Transverse colon (tissue), 4 donors: Measurements from ENCODE around the gene DTX1. TPM values are rescaled to one million over a fixed set of nuclear protein-coding genes. Genes with fewer than 3 reads are reported as not detected.

Experiments used
- DNase-seq: peaks from one replicate; pipeline ENCODE4 v3.0.0-alpha.2; 2019
- H3K27ac ChIP-seq, 4 donors: fragments of 200-600 bp; sonication (generic); 2 replicates each; pipeline ENCODE4 v1.5.1; 2016 to 2018; ENCODE audit warnings: inconsistent platforms in 4 of 4
- H3K27me3 ChIP-seq: fragments of 200-600 bp; sonication (generic); 2 replicates; pipeline ENCODE4 v1.5.1; 2017; ENCODE audit warnings: inconsistent platforms
- H3K36me3 ChIP-seq, 4 donors: fragments of 200-600 bp; sonication (generic); 2 replicates each; pipeline ENCODE4 v1.5.1; 2017 to 2019; ENCODE audit warnings: inconsistent platforms in 4 of 4
- H3K4me1 ChIP-seq, 4 donors: fragments of 200-600 bp; sonication (generic); 2 replicates each; pipeline ENCODE4 v1.5.1; 2017 to 2020; ENCODE audit warnings: inconsistent platforms in 4 of 4
- H3K4me3 ChIP-seq, 4 donors: fragments of 200-600 bp; sonication (generic); 1 replicate in 1 of 4; 2 replicates in 3 of 4; pipeline versions ENCODE4 v1.5.1 to v1.6.1; 2017 to 2019; ENCODE audit warnings: inconsistent platforms in 4 of 4
- H3K9me3 ChIP-seq, 2 donors: fragments of 200-600 bp; sonication (generic); 2 replicates each; pipeline ENCODE4 v1.5.1; 2017 to 2019; ENCODE audit warnings: inconsistent platforms in 2 of 2
- EP300 ChIP-seq: sonication (generic); formaldehyde crosslinking; IDR thresholded peaks from one replicate; pipeline ENCODE4 v1.6.1; 2017; ENCODE audit warnings: antibody characterized with exemption, low read depth
- POLR2A ChIP-seq: fragments of 450-650 bp; IDR thresholded peaks from one replicate; pipeline ENCODE4 v1.6.1; 2016; ENCODE audit warnings: antibody characterized with exemption, mild to moderate bottlenecking, moderate library complexity
- POLR2AphosphoS5 ChIP-seq, 3 donors: sonication (generic); formaldehyde crosslinking; IDR thresholded peaks; one replicate each; pipeline ENCODE4 v1.6.1; 2016; ENCODE audit warnings: antibody characterized with exemption in 3 of 3
- WGBS, 2 donors: methylation state at CpG; one replicate each; pipeline ENCODE4 v1.1.5; 2018; ENCODE audit warnings: low coverage in 1 of 2; 5-methylcytosine and 5-hydroxymethylcytosine counted together
- in situ Hi-C, 4 donors: fragments of 200-750 bp; cut with MboI; loops; one replicate each; pipeline versions ENCODE4 v1.15.0 to v1.15.1; 2017; ENCODE audit warnings: low sequenced_read_pairs in 3 of 4, low pct_ligation_motif_present in 1 of 4, low pct_unique_long_range_greater_than_20kb in 1 of 4
- intact Hi-C: fragments of 100-400 bp; cut with DNase I; formaldehyde crosslinking; loops from one replicate; pipeline ENCODE4 v1.15.1; 2023; ENCODE audit warnings: low total_unique reads
- total RNA-seq, 4 donors: library from RNA; depleted of rRNA; stranded (reverse); fragments of >200 nt; gene quantifications; one replicate each; pipeline ENCODE4 v1.1.0, GENCODE V29; 2016
- TF ChIP-seq, protein P1 (sequence below), 5 experiments: fragments of 200-600 bp in 3 of 5; fragments of 450-650 bp in 2 of 5; sonication (generic) in 3 of 5; IDR thresholded peaks; 1 replicate in 2 of 5; 2 replicates in 3 of 5; pipeline ENCODE4 v1.5.1; 2016 to 2017; ENCODE audit warnings: antibody characterized with exemption in 5 of 5, inconsistent platforms in 3 of 5, mild to moderate bottlenecking in 2 of 5, moderate library complexity in 1 of 5

Gene DTX1
- total RNA-seq, 4 donors from 2014 or later: 1.00 to 4.3 (median 3.0) TPM

DNA sequence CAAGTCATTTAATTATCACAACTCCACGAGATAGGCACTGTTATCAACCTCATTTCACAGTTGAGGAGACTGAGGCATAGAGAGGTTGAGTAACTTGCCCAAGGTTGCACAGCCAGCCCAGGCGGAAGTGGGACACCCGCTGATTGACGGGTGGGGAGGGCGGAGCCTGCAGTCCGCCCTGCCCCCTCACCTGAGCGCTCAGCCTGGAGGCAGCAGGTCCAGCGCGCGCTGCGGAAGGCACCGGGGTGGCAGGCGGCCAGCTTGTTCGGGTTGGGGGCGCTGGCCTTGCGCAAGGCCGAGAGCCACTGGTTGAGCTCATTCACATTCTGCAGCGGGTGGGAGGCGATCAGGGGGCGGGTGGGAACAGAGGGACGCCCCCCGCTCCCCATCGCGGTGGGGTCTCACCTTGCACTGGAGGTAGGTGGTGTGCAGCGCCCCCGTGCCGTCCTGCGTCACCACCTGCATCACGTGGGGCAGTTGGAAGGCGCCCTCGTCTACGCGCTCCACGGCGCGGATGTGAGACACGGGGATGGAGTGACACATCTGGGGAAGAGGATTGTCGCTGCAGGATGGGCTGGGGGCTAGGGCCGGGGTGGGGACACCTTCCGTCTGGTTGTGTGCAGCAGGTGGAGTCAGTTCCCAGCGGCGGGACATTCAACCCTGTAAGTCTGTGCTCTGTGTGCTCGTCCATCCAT is 47.4 kb downstream of the DTX1 start:
- H3K4me1 ChIP-seq: peaks cover 0 to 5% (median 0%) of the 10 kb centered on the region in 4 donors
- H3K36me3 ChIP-seq: no peaks in the 10 kb centered on the region
- peak overlapping the region in 1 of 4 donors; percentile 16 for H3K4me3 ChIP-seq
- H3K9me3 ChIP-seq: no peaks in the 10 kb centered on the region
- peak; percentile 32 for DNase-seq
- intact Hi-C loops: loop anchor here (5.0 kb wide), 1 partner anchor 923 kb away; no protein-coding TSS in a partner anchor
- peaks cover 9% of the 10 kb centered on the region for H3K27me3 ChIP-seq
- in situ Hi-C loops: no loop called here
- H3K27ac ChIP-seq: no peak overlapping the region
- TF ChIP-seq POLR2AphosphoS5 (IDR thresholded peaks at IDR 0.05) (no peak), EP300 (no peak), POLR2A (no peak)
- TF ChIP-seq, protein P1, sequence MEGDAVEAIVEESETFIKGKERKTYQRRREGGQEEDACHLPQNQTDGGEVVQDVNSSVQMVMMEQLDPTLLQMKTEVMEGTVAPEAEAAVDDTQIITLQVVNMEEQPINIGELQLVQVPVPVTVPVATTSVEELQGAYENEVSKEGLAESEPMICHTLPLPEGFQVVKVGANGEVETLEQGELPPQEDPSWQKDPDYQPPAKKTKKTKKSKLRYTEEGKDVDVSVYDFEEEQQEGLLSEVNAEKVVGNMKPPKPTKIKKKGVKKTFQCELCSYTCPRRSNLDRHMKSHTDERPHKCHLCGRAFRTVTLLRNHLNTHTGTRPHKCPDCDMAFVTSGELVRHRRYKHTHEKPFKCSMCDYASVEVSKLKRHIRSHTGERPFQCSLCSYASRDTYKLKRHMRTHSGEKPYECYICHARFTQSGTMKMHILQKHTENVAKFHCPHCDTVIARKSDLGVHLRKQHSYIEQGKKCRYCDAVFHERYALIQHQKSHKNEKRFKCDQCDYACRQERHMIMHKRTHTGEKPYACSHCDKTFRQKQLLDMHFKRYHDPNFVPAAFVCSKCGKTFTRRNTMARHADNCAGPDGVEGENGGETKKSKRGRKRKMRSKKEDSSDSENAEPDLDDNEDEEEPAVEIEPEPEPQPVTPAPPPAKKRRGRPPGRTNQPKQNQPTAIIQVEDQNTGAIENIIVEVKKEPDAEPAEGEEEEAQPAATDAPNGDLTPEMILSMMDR (IDR thresholded peaks at IDR 0.05): no peak
- 56 to 67% methylated on average over 1 to 43 of the region's 43 CpGs for WGBS, 2 donors

DNA sequence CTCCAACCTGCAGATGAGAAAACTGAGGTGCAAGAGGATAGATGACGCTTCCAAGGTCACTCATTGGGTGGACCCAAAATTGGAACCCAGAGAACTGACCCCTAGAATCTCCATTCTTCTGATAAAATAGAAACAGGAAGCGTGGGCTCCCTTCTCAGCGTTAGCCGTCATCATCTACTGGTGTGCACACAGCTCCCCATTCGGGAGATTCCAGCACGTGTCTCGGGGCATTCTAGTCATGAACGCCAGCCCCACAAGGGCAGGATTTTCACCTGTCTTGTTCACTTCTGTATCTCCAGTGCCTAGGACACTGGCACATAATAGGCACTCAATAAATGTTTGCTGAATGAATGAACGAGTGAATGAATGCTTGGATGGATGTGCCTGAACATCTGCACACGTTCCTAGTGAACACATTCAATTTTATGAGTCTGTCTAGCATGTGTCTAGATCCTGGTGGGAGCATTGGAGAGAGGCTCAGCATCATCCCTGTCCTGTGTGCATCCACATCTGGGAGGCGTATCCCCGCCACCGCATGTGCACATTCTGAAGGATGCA is 48.5 kb downstream of the DTX1 start:
- Histone ChIP-seq H3K27me3 (peaks cover 9% of the 10 kb centered on the region), H3K36me3 (no peaks in the 10 kb centered on the region), H3K4me3 (no peak overlapping the region), H3K27ac (no peak overlapping the region), H3K4me1 (peaks cover 0 to 5% (median 0%) of the 10 kb centered on the region in 4 donors), H3K9me3 (no peaks in the 10 kb centered on the region)
- DNase-seq: no peak
- TF ChIP-seq POLR2A (no peak), POLR2AphosphoS5 (IDR thresholded peaks at IDR 0.05) (no peak), EP300 (no peak)
- TF ChIP-seq, protein P1 (IDR thresholded peaks at IDR 0.05): no peak
- 88 to 100% methylated on average over 1 to 13 of the region's 13 CpGs for WGBS, 2 donors
- in situ Hi-C loops (no loop called here), intact Hi-C loops (loop anchor here (5.0 kb wide), 1 partner anchor 922 kb away; no protein-coding TSS in a partner anchor)

DNA sequence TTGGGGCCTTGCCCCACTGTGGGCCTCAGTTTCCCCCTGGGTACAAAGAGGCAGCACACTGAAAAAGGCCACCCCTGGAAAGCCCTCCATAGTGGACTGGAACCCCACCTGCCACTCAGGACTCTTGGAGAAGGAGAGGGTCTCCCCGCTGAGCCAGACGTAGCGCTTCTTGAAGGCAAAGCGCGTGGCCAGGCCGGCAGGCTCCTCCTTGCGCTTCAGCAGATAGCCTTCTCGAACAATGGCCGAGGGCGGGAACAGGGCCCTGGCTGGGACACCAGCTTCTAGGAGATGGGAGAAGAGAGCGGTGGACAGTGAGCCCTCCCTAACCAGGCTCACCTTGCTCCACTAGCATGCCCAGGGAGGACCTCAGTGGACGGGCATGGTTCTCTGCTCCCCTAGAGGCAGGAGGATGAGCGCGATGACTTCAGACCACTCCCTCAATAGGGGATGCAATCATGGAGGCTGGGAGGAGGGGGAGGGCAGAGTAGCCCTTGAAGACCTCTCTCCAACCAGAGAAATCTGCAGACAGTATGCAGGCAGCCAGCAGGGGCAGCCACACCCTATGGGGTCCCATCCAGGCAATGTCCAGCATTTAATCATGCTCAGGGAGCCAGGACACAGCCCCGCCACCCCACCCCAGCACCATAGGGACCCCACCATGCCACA is 49.2 kb downstream of the DTX1 start:
- H3K9me3 ChIP-seq: no peaks in the 10 kb centered on the region
- peaks cover 0 to 5% (median 0%) of the 10 kb centered on the region in 4 donors for H3K4me1 ChIP-seq
- H3K27ac ChIP-seq: no peak overlapping the region
- in situ Hi-C loops: no loop called here
- TF ChIP-seq POLR2AphosphoS5 (IDR thresholded peaks at IDR 0.05): no peak
- DNase-seq: no peak
- H3K36me3 ChIP-seq: no peaks in the 10 kb centered on the region
- H3K27me3 ChIP-seq: peaks cover 9% of the 10 kb centered on the region
- intact Hi-C loops: no loop called here
- no peak overlapping the region for H3K4me3 ChIP-seq
- WGBS, 2 donors: 89% methylated on average over 15 of the region's 15 CpGs; no CpG with 5 or more reads in 1 of the 2 donors

DNA sequence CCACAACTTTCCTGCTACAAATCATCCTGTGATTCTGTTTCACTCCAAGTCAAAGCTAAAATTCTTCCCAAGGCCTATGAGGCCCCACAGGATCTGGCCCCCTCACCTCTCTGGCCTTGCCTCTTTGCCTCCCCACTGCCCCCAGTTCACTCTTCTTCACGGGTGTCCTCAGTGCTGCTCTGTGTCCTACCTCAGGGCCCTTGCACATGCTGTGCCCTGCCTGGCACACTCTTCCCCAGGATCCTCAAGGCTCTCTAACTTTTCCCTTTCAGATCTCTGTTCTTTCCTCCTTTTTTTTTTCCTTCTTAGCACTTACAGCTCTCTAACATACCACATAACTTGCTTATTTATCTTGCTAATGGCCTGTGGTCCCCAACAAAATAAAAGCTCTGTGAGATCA is 49.8 kb downstream of the DTX1 start:
- peaks cover 0 to 5% (median 0%) of the 10 kb centered on the region in 4 donors for H3K4me1 ChIP-seq
- in situ Hi-C loops: no loop called here
- DNase-seq: no peak
- peaks cover 6% of the 10 kb centered on the region for H3K27me3 ChIP-seq
- intact Hi-C loops: no loop called here
- TF ChIP-seq POLR2AphosphoS5 (IDR thresholded peaks at IDR 0.05): no peak
- H3K9me3 ChIP-seq: no peaks in the 10 kb centered on the region
- no peaks in the 10 kb centered on the region for H3K36me3 ChIP-seq
- no peak overlapping the region for H3K4me3 ChIP-seq
- WGBS, 2 donors: 85 to 88% methylated on average over 1 of the region's 1 CpG
- no peak overlapping the region for H3K27ac ChIP-seq

DNA sequence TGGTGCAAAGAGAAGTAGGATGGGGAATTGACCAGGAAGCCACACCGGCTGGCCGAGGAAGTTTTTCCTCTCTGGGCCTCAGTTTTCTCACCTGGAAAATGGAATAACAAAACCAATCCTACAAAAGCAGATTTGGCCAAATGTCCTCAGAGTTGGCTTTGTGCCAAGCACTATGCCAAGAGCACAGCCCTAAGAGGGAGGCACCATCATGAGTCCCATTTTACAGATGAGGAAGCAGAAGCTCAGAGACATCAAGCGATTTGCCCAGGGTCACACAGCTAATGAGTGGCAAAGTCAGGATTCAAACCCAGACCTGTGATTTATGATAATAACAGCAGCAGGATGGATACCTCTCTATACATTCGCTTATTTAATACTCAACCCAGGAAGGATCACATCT is 51.8 kb downstream of the DTX1 start:
- no peak overlapping the region for H3K27ac ChIP-seq
- 93 to 100% methylated on average over 2 to 4 of the region's 4 CpGs for WGBS, 2 donors
- TF ChIP-seq EP300 (no peak), POLR2AphosphoS5 (IDR thresholded peaks at IDR 0.05) (no peak), POLR2A (no peak)
- TF ChIP-seq, protein P1 (IDR thresholded peaks at IDR 0.05): no peak
- H3K4me3 ChIP-seq: no peak overlapping the region
- no peak for DNase-seq
- intact Hi-C loops: no loop called here
- H3K27me3 ChIP-seq: peaks cover 6% of the 10 kb centered on the region
- no peaks in the 10 kb centered on the region for H3K9me3 ChIP-seq
- in situ Hi-C loops: no loop called here
- H3K4me1 ChIP-seq: peaks cover 0 to 5% (median 0%) of the 10 kb centered on the region in 4 donors
- H3K36me3 ChIP-seq: no peaks in the 10 kb centered on the region
